Naive thymus-derived CD4-positive, alpha-beta T cell (primary cell): Measurements from ENCODE around the gene FBXO17. TPM values are rescaled to one million over a fixed set of nuclear protein-coding genes. Genes with fewer than 3 reads are reported as not detected.
"Not testable (repeated sequence)": the region's sequence is repeated elsewhere in the genome, so short reads cannot be mapped to it uniquely, and the experiment has no call there.

Experiments
- ATAC-seq: fragments of 150-1000 bp; cut with Tn5 transposase; 2 replicates; pipeline ENCODE4 v1.10.0; 2021; ENCODE audit warnings: mild to moderate bottlenecking, moderate library complexity
- CTCF ChIA-PET: fragments of 350-600 bp; sonication (Branson Sonifier 250); formaldehyde crosslinking; loops from one replicate; lab custom pipeline; 2021; ENCODE audit warnings: antibody characterized with exemption; lab: Charles Lee
- POLR2A ChIA-PET: fragments of 350-600 bp; sonication (Branson Sonifier 250); formaldehyde crosslinking; loops from one replicate; lab custom pipeline; 2021; ENCODE audit warnings: antibody characterized with exemption, inconsistent platforms; lab: Charles Lee
- DNase-seq, 9 donors: peaks; one replicate each; pipeline versions ENCODE4 v3.0.0 to v3.0.0-alpha.2; 2020 to 2022; ENCODE audit warnings: mixed read lengths in 1 of 9
- H3K27ac ChIP-seq: one replicate; pipeline ENCODE4 v1.7.0; 2013; ENCODE audit warnings: mild to moderate bottlenecking, low read depth, low read length, moderate library complexity
- H3K27me3 ChIP-seq, 2 donors: one replicate each; pipeline ENCODE4 v1.7.0; 2013; ENCODE audit warnings: low read length in 2 of 2, mild to moderate bottlenecking in 2 of 2, moderate library complexity in 2 of 2; ENCODE audit not compliant: control insufficient read depth in 2 of 2, insufficient read depth in 2 of 2
- H3K36me3 ChIP-seq, 3 experiments: 1 replicate in 2 of 3; 2 replicates in 1 of 3; pipeline ENCODE4 v1.7.0; 2013; ENCODE audit warnings: low read length in 3 of 3, mild to moderate bottlenecking in 3 of 3, moderate library complexity in 1 of 3; ENCODE audit not compliant: insufficient read depth in 3 of 3, control insufficient read depth in 2 of 3
- H3K4me1 ChIP-seq, 2 donors: one replicate each; pipeline ENCODE4 v1.7.0; 2013; ENCODE audit warnings: low read length in 2 of 2, mild to moderate bottlenecking in 2 of 2, moderate library complexity in 1 of 2; ENCODE audit not compliant: control insufficient read depth in 2 of 2, insufficient read depth in 2 of 2
- H3K4me3 ChIP-seq: 2 replicates; pipeline ENCODE4 v1.7.0; 2013; ENCODE audit warnings: mild to moderate bottlenecking, low read length
- H3K9me3 ChIP-seq, 3 experiments: 1 replicate in 2 of 3; 2 replicates in 1 of 3; pipeline ENCODE4 v1.7.0; 2013; ENCODE audit warnings: low read length in 3 of 3; ENCODE audit not compliant: control insufficient read depth in 2 of 3
- H3K27ac Mint-ChIP-seq, 9 donors: one replicate each; pipeline ENCODE4 v1.8.0; 2020 to 2022; ENCODE audit warnings: mixed read lengths in 9 of 9, mild to moderate bottlenecking in 8 of 9, moderate library complexity in 5 of 9, inconsistent platforms in 2 of 9
- H3K27me3 Mint-ChIP-seq, 5 donors: one replicate each; pipeline ENCODE4 v1.8.0; 2021 to 2022; ENCODE audit warnings: mixed read lengths in 5 of 5, mild to moderate bottlenecking in 1 of 5
- H3K36me3 Mint-ChIP-seq, 5 donors: one replicate each; pipeline ENCODE4 v1.8.0; 2020 to 2022; ENCODE audit warnings: mixed read lengths in 5 of 5, mild to moderate bottlenecking in 3 of 5, inconsistent platforms in 1 of 5
- H3K4me1 Mint-ChIP-seq, 7 donors: one replicate each; pipeline ENCODE4 v1.8.0; 2020 to 2022; ENCODE audit warnings: mixed read lengths in 7 of 7, mild to moderate bottlenecking in 3 of 7, inconsistent platforms in 1 of 7
- H3K4me3 Mint-ChIP-seq, 10 donors: one replicate each; pipeline ENCODE4 v1.8.0; 2020 to 2022; ENCODE audit warnings: mild to moderate bottlenecking in 10 of 10, mixed read lengths in 10 of 10, moderate library complexity in 6 of 10, inconsistent platforms in 2 of 10
- H3K9me3 Mint-ChIP-seq, 11 donors: one replicate each; pipeline ENCODE4 v1.8.0; 2020 to 2022; ENCODE audit warnings: mixed read lengths in 11 of 11, mild to moderate bottlenecking in 4 of 11, inconsistent platforms in 1 of 11, moderate library complexity in 1 of 11
- intact Hi-C, 2 donors: fragments of 100-400 bp; cut with micrococcal nuclease; formaldehyde crosslinking; loops; one replicate each; pipeline ENCODE4 v1.15.1; 2023
- polyA plus RNA-seq, 2 donors: library from polyadenylated mRNA; unstranded; fragments of 300-500 nt; fragmentation: Illumina TruSeq; gene quantifications; one replicate each; pipeline ENCODE4 v1.2.3, GENCODE V29; 2021
- total RNA-seq, 6 experiments: library from RNA in 5 of 6; stranded (reverse) in 5 of 6; gene quantifications; 1 replicate in 5 of 6; 2 replicates in 1 of 6; pipeline ENCODE4 v1.2.3 and lab custom pipeline; 2021 to 2026

The FBXO17 gene
- total and polyA plus RNA-seq, 7 experiments from 2014 or later: not detected

- H3K36me3 Mint-ChIP-seq, H3K9me3 Mint-ChIP-seq, CTCF ChIA-PET, ATAC-seq, DNase-seq, H3K27ac ChIP-seq, H3K27ac Mint-ChIP-seq, H3K9me3 ChIP-seq, H3K36me3 ChIP-seq, H3K4me3 ChIP-seq, H3K27me3 ChIP-seq, intact Hi-C loops, H3K4me1 ChIP-seq, POLR2A ChIA-PET, H3K4me3 Mint-ChIP-seq, H3K4me1 Mint-ChIP-seq: not testable (repeated sequence)
- H3K27me3 Mint-ChIP-seq: peaks cover 0 to 23% (median 4%) of the 10 kb centered on the region in 5 donors
Observed at GRCh38 chr19:38997576-38997975, 22.0 kb upstream of the FBXO17 start.

GRCh38 chr19:38993271-38993670 lies 17.7 kb upstream of the FBXO17 start:
- no peaks in the 10 kb centered on the region for H3K27me3 ChIP-seq
- no peak overlapping the region for H3K4me3 ChIP-seq
- H3K36me3 Mint-ChIP-seq: peaks cover 0 to 4% (median 0%) of the 10 kb centered on the region in 5 donors
- ATAC-seq (no peak), DNase-seq (no peak)
- no peaks in the 10 kb centered on the region for H3K36me3 ChIP-seq
- H3K4me1 Mint-ChIP-seq: peaks cover 0 to 4% (median 0%) of the 10 kb centered on the region in 7 donors
- no peak overlapping the region for H3K27ac Mint-ChIP-seq
- H3K9me3 Mint-ChIP-seq: peaks cover 0 to 9% (median 2%) of the 10 kb centered on the region in 11 donors
- H3K4me3 Mint-ChIP-seq: no peak overlapping the region
- intact Hi-C loops: no loop called here
- POLR2A ChIA-PET: no interaction called here
- H3K9me3 ChIP-seq: no peaks in the 10 kb centered on the region
- CTCF ChIA-PET: no interaction called here
- H3K27ac ChIP-seq: no peak overlapping the region
- peaks cover 8 to 39% (median 12%) of the 10 kb centered on the region in 5 donors for H3K27me3 Mint-ChIP-seq
- no peaks in the 10 kb centered on the region for H3K4me1 ChIP-seq

DNA sequence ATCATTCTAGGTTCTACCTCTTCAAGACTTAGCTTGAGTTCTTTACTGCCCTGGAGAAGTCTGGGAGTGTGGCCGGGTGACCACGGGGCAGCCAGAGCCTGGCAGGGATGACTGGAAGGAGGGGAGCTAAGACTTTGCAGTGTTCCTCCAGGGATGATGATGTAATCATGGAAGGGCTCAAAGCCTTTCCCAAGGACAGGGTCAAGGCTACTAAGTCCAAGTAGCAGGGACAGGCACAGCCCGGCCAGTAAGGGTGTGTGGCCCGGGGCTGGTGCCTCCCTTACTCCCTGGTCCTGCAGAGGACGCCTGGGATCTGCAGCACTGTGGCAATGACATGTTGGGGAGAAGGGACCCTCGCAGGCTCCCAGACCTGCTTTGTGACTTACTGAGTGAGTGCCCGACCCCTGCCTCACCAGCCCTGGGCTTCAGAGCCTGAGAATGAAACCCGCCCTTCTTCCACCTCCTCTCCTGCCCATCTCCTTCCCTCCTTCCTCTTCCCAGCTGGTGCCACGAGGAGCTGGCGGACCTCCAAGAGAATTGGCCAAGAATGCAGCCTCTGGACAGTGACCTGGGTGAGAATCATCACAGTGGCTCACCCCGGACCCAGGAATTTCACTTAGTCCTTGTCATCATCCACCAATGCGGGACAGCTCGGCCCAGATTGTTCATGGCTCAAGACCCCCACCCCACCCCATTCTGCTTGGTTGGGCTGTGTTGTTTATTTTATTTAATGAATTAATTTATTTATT lies 15.6 kb upstream of the FBXO17 start:
- Histone ChIP-seq H3K9me3 (no peaks in the 10 kb centered on the region), H3K27me3 (no peaks in the 10 kb centered on the region), H3K36me3 (no peaks in the 10 kb centered on the region), H3K4me1 (no peaks in the 10 kb centered on the region), H3K27ac (no peak overlapping the region), H3K4me3 (no peak overlapping the region)
- Mint-ChIP-seq H3K27ac (no peak overlapping the region), H3K9me3 (peaks cover 0 to 11% (median 2%) of the 10 kb centered on the region in 11 donors), H3K36me3 (peaks cover 0 to 4% (median 0%) of the 10 kb centered on the region in 5 donors), H3K4me1 (peaks cover 0 to 2% (median 0%) of the 10 kb centered on the region in 7 donors), H3K4me3 (no peak overlapping the region), H3K27me3 (peaks cover 8 to 44% (median 12%) of the 10 kb centered on the region in 5 donors)
- POLR2A ChIA-PET: no interaction called here
- intact Hi-C loops: no loop called here
- CTCF ChIA-PET: no interaction called here
- DNase-seq (no peak), ATAC-seq (no peak)

DNA sequence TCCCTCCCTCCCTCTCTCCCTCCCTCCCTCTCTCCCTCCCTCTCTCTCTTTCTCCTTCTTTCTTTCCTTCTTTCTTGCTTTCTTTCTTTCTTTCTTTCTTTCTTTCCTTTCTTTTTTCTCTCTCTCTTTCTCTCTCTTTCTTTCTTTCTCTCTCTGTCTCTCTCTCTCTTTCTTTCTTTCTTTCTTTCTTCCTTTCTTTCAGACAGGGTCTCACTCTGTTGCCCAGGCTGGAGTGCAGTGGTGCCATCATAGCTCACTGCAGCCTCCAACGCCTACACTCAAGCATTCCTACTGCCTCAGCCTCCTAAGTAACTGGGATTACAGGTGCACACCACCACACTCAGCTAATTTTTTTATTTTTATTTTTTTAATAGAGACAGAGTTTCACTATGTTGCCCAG lies 14.1 kb upstream of the FBXO17 start:
- intact Hi-C loops, H3K27me3 ChIP-seq, H3K27ac ChIP-seq, DNase-seq, H3K36me3 Mint-ChIP-seq, H3K36me3 ChIP-seq, H3K4me3 ChIP-seq, POLR2A ChIA-PET, H3K4me3 Mint-ChIP-seq, H3K9me3 ChIP-seq, H3K4me1 Mint-ChIP-seq, H3K4me1 ChIP-seq, ATAC-seq, CTCF ChIA-PET: not testable (repeated sequence)
- Mint-ChIP-seq H3K9me3 (peaks cover 0 to 18% (median 4%) of the 10 kb centered on the region in 11 donors), H3K27me3 (peaks cover 8 to 40% (median 12%) of the 10 kb centered on the region in 5 donors), H3K27ac (peak overlapping the region in 1 of 9 donors; percentile 61)

DNA sequence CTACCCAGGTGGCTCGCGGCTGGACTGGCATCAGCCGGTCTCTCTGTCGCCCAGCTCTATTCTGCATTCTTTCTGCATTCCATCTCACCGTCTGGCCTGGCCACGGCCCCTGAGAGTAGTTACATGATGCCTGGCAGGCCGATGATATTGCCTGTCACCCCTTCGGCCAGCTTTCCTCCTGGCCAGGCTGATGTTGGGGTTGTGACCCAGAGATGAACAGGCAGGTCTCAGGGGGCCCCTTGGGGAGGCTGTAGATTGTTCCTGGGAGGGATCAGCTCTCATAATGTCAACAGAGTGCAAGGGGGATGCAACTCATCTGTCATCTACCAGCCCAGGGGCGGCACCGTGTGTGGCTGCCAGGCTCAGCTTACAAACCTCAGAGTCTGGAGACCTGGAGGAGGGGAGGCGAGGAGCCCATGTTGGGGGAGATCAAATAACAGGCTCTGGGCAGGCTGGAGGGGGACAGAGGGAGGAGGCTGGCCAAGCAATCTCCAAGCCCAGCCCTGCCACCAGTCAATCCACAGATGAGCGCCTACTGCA lies 13.6 kb upstream of the FBXO17 start:
- H3K36me3 Mint-ChIP-seq: peaks cover 0 to 4% (median 0%) of the 10 kb centered on the region in 5 donors
- peaks cover 0 to 18% (median 4%) of the 10 kb centered on the region in 11 donors for H3K9me3 Mint-ChIP-seq
- H3K27me3 Mint-ChIP-seq: peaks cover 8 to 36% (median 12%) of the 10 kb centered on the region in 5 donors
- no peak overlapping the region for H3K27ac Mint-ChIP-seq
- H3K4me1 Mint-ChIP-seq: no peaks in the 10 kb centered on the region
- H3K4me3 Mint-ChIP-seq: no peak overlapping the region
- DNase-seq (no peak), ATAC-seq (no peak)
- Histone ChIP-seq H3K36me3 (no peaks in the 10 kb centered on the region), H3K9me3 (peaks cover 0 to 7% (median 0%) of the 10 kb centered on the region in 3 experiments), H3K4me1 (no peaks in the 10 kb centered on the region), H3K27me3 (no peaks in the 10 kb centered on the region), H3K27ac (no peak overlapping the region), H3K4me3 (no peak overlapping the region)
- POLR2A ChIA-PET: no interaction called here
- CTCF ChIA-PET: no interaction called here
- intact Hi-C loops: no loop called here

DNA sequence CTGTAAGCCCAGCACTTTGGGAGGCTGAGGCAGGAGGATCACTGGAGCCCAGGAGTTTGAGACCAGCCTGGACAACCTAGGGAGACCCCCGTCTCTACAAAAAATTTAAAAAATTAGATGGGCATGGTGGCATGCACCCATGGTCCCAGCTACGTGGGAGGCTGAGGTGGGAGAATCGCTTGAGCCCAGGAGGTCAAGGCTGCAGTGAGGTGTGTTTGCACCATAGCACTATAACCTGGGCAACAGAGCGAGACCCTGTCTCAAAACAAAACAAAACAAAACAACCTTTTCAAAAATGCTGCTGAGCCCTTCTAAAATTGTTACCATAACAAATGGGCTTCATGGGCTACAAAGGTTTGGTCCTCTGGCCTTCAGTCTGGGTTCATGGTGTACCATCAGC lies 13.1 kb upstream of the FBXO17 start:
- intact Hi-C loops, CTCF ChIA-PET, DNase-seq, H3K4me3 ChIP-seq, H3K4me3 Mint-ChIP-seq, H3K36me3 Mint-ChIP-seq, POLR2A ChIA-PET, H3K36me3 ChIP-seq, H3K27me3 ChIP-seq, H3K27ac ChIP-seq, H3K4me1 ChIP-seq, H3K4me1 Mint-ChIP-seq, H3K9me3 ChIP-seq, H3K27ac Mint-ChIP-seq, ATAC-seq: not testable (repeated sequence)
- H3K9me3 Mint-ChIP-seq: peaks cover 0 to 18% (median 4%) of the 10 kb centered on the region in 11 donors
- peaks cover 8 to 35% (median 12%) of the 10 kb centered on the region in 5 donors for H3K27me3 Mint-ChIP-seq

GRCh38 chr19:38987745-38988144 lies 12.2 kb upstream of the FBXO17 start:
- H3K4me3 Mint-ChIP-seq, intact Hi-C loops, H3K27ac Mint-ChIP-seq, H3K4me1 Mint-ChIP-seq, H3K4me1 ChIP-seq, H3K36me3 ChIP-seq, H3K9me3 ChIP-seq, H3K36me3 Mint-ChIP-seq, POLR2A ChIA-PET, ATAC-seq, DNase-seq, H3K27me3 ChIP-seq, H3K27ac ChIP-seq, H3K4me3 ChIP-seq, CTCF ChIA-PET: not testable (repeated sequence)
- Mint-ChIP-seq H3K27me3 (peaks cover 8 to 31% (median 10%) of the 10 kb centered on the region in 5 donors), H3K9me3 (peaks cover 0 to 12% (median 1%) of the 10 kb centered on the region in 11 donors)
